ENCODE results near the gene SGO2. TPM values are rescaled to one million over a fixed set of nuclear protein-coding genes. Genes with fewer than 3 reads are reported as not detected.

The SGO2 gene
- total and polyA plus RNA-seq, 10 of the 15 experiments (the other 5 are each of a cell fraction or from before 2014, with no cell fraction given): 15.8 to 55.2 (median 24.3) TPM

- ChIA-PET RAD21 (ENCODE audit: unreplicated experiment) (no interaction called here), CTCF (no interaction called here), SMC1A (ENCODE audit: uncharacterized antibody, unreplicated experiment) (interaction anchor here (2.2 kb wide), 1 partner anchor 18 kb away, joined by 6 read pairs; no protein-coding TSS in a partner anchor), POLR2A (no interaction called here)
- Histone ChIP-seq H2AFZ (ENCODE audit: control insufficient read depth, low read depth, low read length) (no peak overlapping the region), H3K27ac (ENCODE audit: control insufficient read depth, insufficient read depth) (no peak overlapping the region), H3K9ac (ENCODE audit: control insufficient read depth, insufficient read depth, low read length) (no peak overlapping the region), H3K79me2 (ENCODE audit: control insufficient read depth, insufficient read depth, low read length) (no peaks in the 10 kb centered on the region), H3K36me3 (ENCODE audit: control insufficient read depth in 2 of 2, insufficient read depth in 2 of 2, low read length in 1 of 2) (no peaks in the 10 kb centered on the region), H4K20me1 (ENCODE audit: control insufficient read depth, insufficient read depth) (no peaks in the 10 kb centered on the region), H3K4me3 (no peak overlapping the region), H3K9me3 (replicated peaks; ENCODE audit: control insufficient read depth, insufficient read depth, low read length) (no peaks in the 10 kb centered on the region), H3K4me2 (ENCODE audit: control insufficient read depth, insufficient read depth) (no peak overlapping the region), H3K4me1 (ENCODE audit: control insufficient read depth, insufficient read depth, low read length) (peaks cover 5% of the 10 kb centered on the region), H3K27me3 (replicated peaks in 1 of 2; ENCODE audit: control insufficient read depth in 2 of 2, insufficient read depth in 2 of 2, low read length in 1 of 2) (no peaks in the 10 kb centered on the region; a peak in 1 of 4 replicates)
- FAIRE-seq: no peak
- no peak for DNase-seq (ENCODE audit: low read depth, low spot score)
- intact Hi-C loops (cut with micrococcal nuclease; ENCODE audit: unreplicated experiment): no loop called here
- in situ Hi-C loops (cut with MboI): no loop called here
- no peak for ATAC-seq
- TF ChIP-seq SMAD1 (IDR thresholded peaks at IDR 0.05; ENCODE audit: low read depth, partially characterized antibody) (no peak), ZNF384 (IDR thresholded peaks at IDR 0.05; ENCODE audit: borderline replicate concordance, low read depth, low read length) (no peak), SMC3 (IDR thresholded peaks at IDR 0.05; ENCODE audit: borderline replicate concordance, low read length) (no peak), RBBP5 (conservative IDR thresholded peaks at IDR 0.05) (no peak), CBFB (IDR thresholded peaks at IDR 0.05; ENCODE audit: low read depth) (no peak), SIX5 (IDR thresholded peaks at IDR 0.05; ENCODE audit: low read depth, low read length, severe bottlenecking) (no peak), SP1 (IDR thresholded peaks at IDR 0.05; ENCODE audit: low read depth, low read length) (no peak), TCF3 (IDR thresholded peaks at IDR 0.05; ENCODE audit: borderline replicate concordance, insufficient read depth, low read depth, low read length) (no peak), CUX1 (IDR thresholded peaks at IDR 0.05; ENCODE audit: insufficient replicate concordance, low read depth, low read length) (no peak), BCL11A (IDR thresholded peaks at IDR 0.05; ENCODE audit: low read depth, low read length) (no peak)
- TF ChIP-seq, protein P1, sequence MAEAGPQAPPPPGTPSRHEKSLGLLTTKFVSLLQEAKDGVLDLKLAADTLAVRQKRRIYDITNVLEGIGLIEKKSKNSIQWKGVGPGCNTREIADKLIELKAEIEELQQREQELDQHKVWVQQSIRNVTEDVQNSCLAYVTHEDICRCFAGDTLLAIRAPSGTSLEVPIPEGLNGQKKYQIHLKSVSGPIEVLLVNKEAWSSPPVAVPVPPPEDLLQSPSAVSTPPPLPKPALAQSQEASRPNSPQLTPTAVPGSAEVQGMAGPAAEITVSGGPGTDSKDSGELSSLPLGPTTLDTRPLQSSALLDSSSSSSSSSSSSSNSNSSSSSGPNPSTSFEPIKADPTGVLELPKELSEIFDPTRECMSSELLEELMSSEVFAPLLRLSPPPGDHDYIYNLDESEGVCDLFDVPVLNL (IDR thresholded peaks at IDR 0.05; ENCODE audit: low read depth, low read length): no peak
- no TSS peak for BruUV-seq (replicated peaks)
- WGBS (ENCODE audit: insufficient coverage, insufficient replicate concordance, low lambda C conversion rate, missing lambda C conversion rate): 61% methylated on average over 7 of the region's 7 CpGs
Observed at GRCh38 chr2:200620606-200621390, 94.8 kb downstream of the SGO2 start.

All from GM12878 (cell line).